K562 (cell line): Measurements from ENCODE around the gene ALK. TPM values are rescaled to one million over a fixed set of nuclear protein-coding genes. Genes with fewer than 3 reads are reported as not detected.

Source experiments
- ATAC-seq: fragments of 200-7000 bp; cut with Tn5 transposase; 3 replicates; pipeline ENCODE4 v1.9.1; 2020; ENCODE audit warnings: moderate library complexity
- BruUV-seq: library from RNA; stranded (reverse); fragments of 400-500 nt; replicated peaks from 2 replicates; lab custom pipeline; 2021; lab: Mats Ljungman, UMichigan
- CTCF ChIA-PET: fragments of 300-600 bp; formaldehyde crosslinking; extraction: SDS; loops from one replicate; lab custom pipeline; 2021; ENCODE audit warnings: low intra/inter-chr PET ratio; lab: Yijun Ruan, JAX
- POLR2A ChIA-PET: fragments of 300-600, 350-650 bp; sonication (Branson Sonifier 250); formaldehyde crosslinking; extraction: SDS; loops from one replicate; lab custom pipeline; 2021; ENCODE audit warnings: antibody characterized with exemption, inconsistent platforms; lab: Yijun Ruan, JAX
- DNase-seq, 4 experiments: peaks; one replicate each; pipeline versions ENCODE4 v3.0.0 to v3.0.0-alpha.2; 2011 to 2018; ENCODE audit warnings: low spot score in 3 of 4, mixed read lengths in 3 of 4; ENCODE audit errors: extremely low read depth in 1 of 4
- FAIRE-seq: peaks from 2 replicates; lab custom pipeline; 2011; peaks lifted over from hg19 to GRCh38; lab: Jason Lieb, UNC
- H2AFZ ChIP-seq: 2 replicates; pipeline ENCODE4 v1.6.0; 2011; ENCODE audit warnings: low read depth, low read length, control low read depth, inconsistent platforms
- H3K27ac ChIP-seq: fragments of 200-600 bp; 3 replicates; pipeline ENCODE4 v1.8.0; 2011; ENCODE audit warnings: low read depth, mild to moderate bottlenecking, control low read depth, inconsistent platforms, low read length, moderate library complexity, mixed read lengths; ENCODE audit errors: extremely low read depth
- H3K27me3 ChIP-seq, 2 experiments: fragments of 300-600 bp in 1 of 2; 2 replicates in 1 of 2; 3 replicates in 1 of 2; pipeline versions ENCODE4 v1.6.0 to v1.8.0; 2011; ENCODE audit warnings: inconsistent platforms in 2 of 2, low read length in 2 of 2, mild to moderate bottlenecking in 1 of 2, mixed read lengths in 1 of 2, moderate library complexity in 1 of 2; ENCODE audit not compliant: control insufficient read depth in 2 of 2, insufficient read depth in 2 of 2
- H3K36me3 ChIP-seq: fragments of 300-600 bp; 3 replicates; pipeline ENCODE4 v1.8.0; 2011; ENCODE audit warnings: mild to moderate bottlenecking, low read length, inconsistent platforms; ENCODE audit not compliant: control insufficient read depth, insufficient read depth
- H3K4me1 ChIP-seq, 2 experiments: fragments of 200-600 bp in 1 of 2; replicated peaks in 1 of 2; 2 replicates in 1 of 2; 3 replicates in 1 of 2; pipeline versions ENCODE4 v1.5.1 to v1.8.0; 2011; ENCODE audit warnings: inconsistent platforms in 2 of 2, low read length in 2 of 2, mild to moderate bottlenecking in 1 of 2, mixed read lengths in 1 of 2, moderate library complexity in 1 of 2; ENCODE audit not compliant: control insufficient read depth in 2 of 2, insufficient read depth in 2 of 2
- H3K4me2 ChIP-seq: 2 replicates; pipeline ENCODE4 v1.6.1; 2011; ENCODE audit warnings: low read length, control low read depth, inconsistent platforms, mixed read lengths; ENCODE audit not compliant: insufficient read depth
- H3K4me3 ChIP-seq: fragments of 200-600 bp; sonication (generic), shearing (Covaris generic); 2 replicates; pipeline ENCODE4 v1.5.1; 2016; ENCODE audit warnings: control low read depth, inconsistent platforms
- H3K79me2 ChIP-seq: fragments of 200-600 bp; 3 replicates; pipeline ENCODE4 v1.8.0; 2011; ENCODE audit warnings: low read length, inconsistent platforms; ENCODE audit not compliant: control insufficient read depth, insufficient read depth
- H3K9ac ChIP-seq, 2 experiments: 2 replicates each; pipeline versions ENCODE4 v1.6.0 to v1.6.1; 2011; ENCODE audit warnings: low read depth in 2 of 2, low read length in 2 of 2, control low read depth in 1 of 2, inconsistent platforms in 1 of 2, mild to moderate bottlenecking in 1 of 2, mixed read lengths in 1 of 2; ENCODE audit not compliant: insufficient read depth in 1 of 2
- H3K9me1 ChIP-seq: one replicate; pipeline ENCODE4 v1.6.0; 2011; ENCODE audit warnings: inconsistent platforms, mild to moderate bottlenecking, low read length, moderate library complexity; ENCODE audit not compliant: control insufficient read depth, insufficient read depth
- H3K9me3 ChIP-seq: replicated peaks from 2 replicates; pipeline ENCODE4 v1.5.1; 2011; ENCODE audit warnings: low read depth, low read length, inconsistent platforms; ENCODE audit not compliant: control insufficient read depth, insufficient read depth
- H4K20me1 ChIP-seq: replicated peaks from 2 replicates; pipeline ENCODE4 v1.6.1; 2011; ENCODE audit warnings: low read length, inconsistent platforms, mixed read lengths; ENCODE audit not compliant: control insufficient read depth, insufficient read depth
- ARID1B ChIP-seq: fragments of 450-650 bp; IDR thresholded peaks from 2 replicates; pipeline ENCODE4 v1.6.1; 2016; ENCODE audit warnings: antibody characterized with exemption, mild to moderate bottlenecking, inconsistent platforms
- BDP1 ChIP-seq: IDR thresholded peaks from 3 replicates; pipeline ENCODE4 v1.6.1; 2011; ENCODE audit not compliant: insufficient read length, insufficient read depth
- ESRRB ChIP-seq: fragments of 250-450 bp; sonication (Bioruptor Pico); IDR thresholded peaks from 2 replicates; pipeline ENCODE4 v1.5.0; 2020; ENCODE audit warnings: mild to moderate bottlenecking, moderate library complexity, borderline replicate concordance
- GATA2 ChIP-seq: sonication (generic); formaldehyde crosslinking; IDR thresholded peaks from 2 replicates; pipeline ENCODE4 v1.4.0; 2020; ENCODE audit warnings: mild to moderate bottlenecking, missing genetic modification reagents
- HDAC1 ChIP-seq, 2 experiments: fragments of 450-650 bp; IDR thresholded peaks; 2 replicates each; pipeline ENCODE4 v1.6.1; 2016 to 2017; ENCODE audit warnings: inconsistent platforms in 1 of 2, mild to moderate bottlenecking in 1 of 2, moderate library complexity in 1 of 2
- HDAC3 ChIP-seq: fragments of 450-650 bp; IDR thresholded peaks from 2 replicates; pipeline ENCODE4 v1.6.1; 2018; ENCODE audit warnings: borderline replicate concordance, mild to moderate bottlenecking, moderate library complexity; ENCODE audit not compliant: partially characterized antibody
- HDAC6 ChIP-seq: IDR thresholded peaks from 2 replicates; pipeline ENCODE4 v1.6.1; 2012; ENCODE audit warnings: low read depth, mild to moderate bottlenecking, control low read depth, inconsistent platforms, low read length, moderate library complexity
- HMGXB4 ChIP-seq: sonication (generic); formaldehyde crosslinking; IDR thresholded peaks from 2 replicates; pipeline ENCODE4 v1.8.1; 2023; ENCODE audit warnings: mild to moderate bottlenecking, missing genetic modification reagents
- MITF ChIP-seq: IDR thresholded peaks from 2 replicates; pipeline ENCODE4 v1.6.1; 2014; ENCODE audit warnings: antibody characterized with exemption
- NFATC3 ChIP-seq: fragments of 450-650 bp; IDR thresholded peaks from 2 replicates; pipeline ENCODE4 v1.6.1; 2017; ENCODE audit warnings: mild to moderate bottlenecking
- NFE2L1 ChIP-seq: fragments of 450-650 bp; IDR thresholded peaks from 2 replicates; pipeline ENCODE4 v1.6.1; 2016; ENCODE audit warnings: missing genetic modification characterization, low read depth, mild to moderate bottlenecking, missing compliant biosample characterization, moderate library complexity, borderline replicate concordance
- PHF20 ChIP-seq: fragments of 450-650 bp; IDR thresholded peaks from 2 replicates; pipeline ENCODE4 v1.6.1; 2018; ENCODE audit not compliant: partially characterized antibody
- POLR2AphosphoS2 ChIP-seq: IDR thresholded peaks from 2 replicates; pipeline ENCODE4 v1.6.1; 2012; ENCODE audit warnings: low read length, improper control_type of control experiment
- RFX7 ChIP-seq: fragments of 250-450 bp; sonication (Bioruptor Pico); IDR thresholded peaks from 2 replicates; pipeline ENCODE4 v1.5.1; 2021; ENCODE audit warnings: mild to moderate bottlenecking
- XRCC4 ChIP-seq: IDR thresholded peaks from one replicate; pipeline ENCODE4 v1.6.1; 2011; ENCODE audit not compliant: insufficient read depth, insufficient read length; ENCODE audit errors: extremely low read depth
- ZBTB5 ChIP-seq: fragments of 450-650 bp; IDR thresholded peaks from 2 replicates; pipeline ENCODE4 v1.6.1; 2017; ENCODE audit warnings: antibody characterized with exemption
- ZFP30 ChIP-seq: fragments of 250-450 bp; sonication (Bioruptor Pico); IDR thresholded peaks from 2 replicates; pipeline ENCODE4 v1.8.0; 2022; ENCODE audit warnings: moderate library complexity, mild to moderate bottlenecking, inconsistent platforms, borderline replicate concordance
- ZFPM2 ChIP-seq: fragments of 250-450 bp; sonication (Bioruptor Pico); IDR thresholded peaks from 2 replicates; pipeline ENCODE4 v1.5.1; 2022; ENCODE audit warnings: mild to moderate bottlenecking
- ZNF124 ChIP-seq: sonication (generic); formaldehyde crosslinking; IDR thresholded peaks from 2 replicates; pipeline ENCODE4 v1.8.1; 2022; ENCODE audit warnings: missing genetic modification reagents
- ZZZ3 ChIP-seq: fragments of 450-650 bp; IDR thresholded peaks from 2 replicates; pipeline ENCODE4 v1.6.1; 2016; ENCODE audit warnings: antibody characterized with exemption, mild to moderate bottlenecking, moderate library complexity
- WGBS: fragments of 100-300 bp; shearing (Covaris generic); methylation state at CpG from one replicate; pipeline ENCODE4 v1.1.6; 2016; ENCODE audit warnings: low coverage, mixed read lengths; ENCODE audit not compliant: insufficient coverage; ENCODE audit errors: missing lambda C conversion rate; 5-methylcytosine and 5-hydroxymethylcytosine counted together
- in situ Hi-C: fragments of 300-500 bp; cut with MboI; formaldehyde crosslinking; loops from 4 replicates; pipeline ENCODE4 v1.15.0; 2018; ENCODE audit warnings: inconsistent platforms, mixed read lengths
- intact Hi-C: fragments of 100-400 bp; cut with micrococcal nuclease; formaldehyde crosslinking; loops from 2 replicates; pipeline ENCODE4 v1.14.2; 2022
- polyA plus RNA-seq, 8 experiments: library from polyadenylated mRNA; depleted of rRNA in 4 of 8; stranded (reverse) in 5 of 8; unstranded in 3 of 8; fragments of >200 nt; fragmentation: Nextera tagmentation in 2 of 8; fragmentation: Illumina TruSeq in 1 of 8; extraction: Ambion mirVana in 2 of 8; extraction: Trizol in 1 of 8; gene quantifications; 2 replicates each; pipeline versions ENCODE4 v1.2.1 to v1.2.3, GENCODE V29; 2011 to 2014; ENCODE audit warnings: inconsistent platforms in 1 of 8, missing spikeins in 1 of 8
- total RNA-seq, 7 experiments: library from RNA; depleted of rRNA in 6 of 7; stranded (reverse); fragments of >200 nt in 6 of 7; fragmentation: Illumina TruSeq in 2 of 7; extraction: Trizol in 2 of 7; gene quantifications; 2 replicates each; pipeline versions ENCODE4 v1.2.1 to v1.2.3, GENCODE V29; 2011 to 2021; ENCODE audit warnings: low replicate concordance in 1 of 7

ALK gene
- total and polyA plus RNA-seq, 9 of the 15 experiments (the other 6 are each of a cell fraction or from before 2014, with no cell fraction given): not detected

- ATAC-seq: no peak
- 0% methylated on average over 1 of the region's 1 CpG for WGBS
- intact Hi-C loops: no loop called here
Observed at GRCh38 chr2:29917781-29918180, 3.6 kb downstream of the ALK start.

More at GRCh38 chr2:29917781-29918180, 3.6 kb downstream of the ALK start:
- H3K4me1 ChIP-seq: peaks cover 0 to 17% of the 10 kb centered on the region in 2 experiments; a peak in 3 of 5 replicates
- H3K9me1 ChIP-seq: no peaks in the 10 kb centered on the region
- peaks cover 3 to 15% of the 10 kb centered on the region in 2 experiments; a peak in 3 of 5 replicates for H3K27me3 ChIP-seq
- H3K27ac ChIP-seq: no peak overlapping the region
- DNase-seq (no peak), FAIRE-seq (no peak)
- no peaks in the 10 kb centered on the region for H3K79me2 ChIP-seq
- no peak overlapping the region for H2AFZ ChIP-seq
- no peak overlapping the region for H3K4me3 ChIP-seq
- ChIA-PET CTCF (no interaction called here), POLR2A (interaction anchor here (0.6 kb wide), 1 partner anchor 91 kb away, joined by 3 read pairs; no protein-coding TSS in a partner anchor)
- peaks cover 4% of the 10 kb centered on the region for H4K20me1 ChIP-seq
- in situ Hi-C loops: no loop called here
- no peaks in the 10 kb centered on the region for H3K36me3 ChIP-seq
- no peak for TF ChIP-seq ESRRB (CRISPR knock-in tag)
- TF ChIP-seq HDAC3: no peak
- TF ChIP-seq BDP1: no peak
- no peak for TF ChIP-seq POLR2AphosphoS2
- TF ChIP-seq XRCC4: no peak
- TF ChIP-seq ARID1B: no peak
- no peak for TF ChIP-seq HDAC1 (IDR thresholded peaks at IDR 0.05)
- TF ChIP-seq ZZZ3: no peak
- TF ChIP-seq HMGXB4: no peak
- no peak for TF ChIP-seq ZBTB5
- no peak for TF ChIP-seq ZFPM2 (CRISPR knock-in tag)
- TF ChIP-seq MITF: no peak
- no peak for TF ChIP-seq GATA2 (CRISPR knock-in tag)
- no peak for TF ChIP-seq RFX7 (CRISPR knock-in tag)
- no peak for TF ChIP-seq ZFP30
- TF ChIP-seq PHF20: no peak
- no peak for TF ChIP-seq NFATC3
- TF ChIP-seq HDAC6: no peak
- TF ChIP-seq NFE2L1 (tag): no peak
- no peak for TF ChIP-seq ZNF124 (CRISPR knock-in tag)
- no TSS peak for BruUV-seq
- H3K9ac ChIP-seq: no peak overlapping the region
- no peak overlapping the region for H3K4me2 ChIP-seq
- H3K9me3 ChIP-seq: no peaks in the 10 kb centered on the region
